Panc1 (cell line): Measurements from ENCODE around the gene KIF27.
"Not testable (repeated sequence)": the region's sequence is repeated elsewhere in the genome, so short reads cannot be mapped to it uniquely, and the experiment has no call there.

Experiments
- CTCF ChIP-seq: fragments of 450-650 bp; IDR thresholded peaks from 2 replicates; pipeline ENCODE4 v1.5.1; 2017; ENCODE audit warnings: mild to moderate bottlenecking
- POLR2AphosphoS5 ChIP-seq: IDR thresholded peaks from 2 replicates; pipeline ENCODE4 v1.6.1; 2012; ENCODE audit warnings: mild to moderate bottlenecking, low read depth, low read length, moderate library complexity
- SIN3A ChIP-seq: IDR thresholded peaks from 2 replicates; pipeline ENCODE4 v1.6.1; 2012; ENCODE audit warnings: low read depth, mild to moderate bottlenecking, low read length, moderate library complexity, borderline replicate concordance; ENCODE audit not compliant: insufficient read depth
- TCF7L2 ChIP-seq: IDR thresholded peaks from 2 replicates; pipeline ENCODE4 v1.6.1; 2011; ENCODE audit warnings: mild to moderate bottlenecking, low read depth, low read length, inconsistent platforms
- TF ChIP-seq, protein P1 (sequence below), 2 experiments: IDR thresholded peaks; 2 replicates each; pipeline ENCODE4 v1.6.1; 2011 to 2012; ENCODE audit warnings: low read depth in 2 of 2, control low read depth in 1 of 2, low read length in 1 of 2, mild to moderate bottlenecking in 1 of 2, moderate library complexity in 1 of 2; ENCODE audit not compliant: insufficient read depth in 1 of 2

GRCh38 chr9:83837070-83837643 is 84.1 kb downstream of the KIF27 start:
- peak; percentile 21; the same call in 1 of the 2 replicates for TF ChIP-seq CTCF
- TF ChIP-seq SIN3A, POLR2AphosphoS5, TCF7L2: not testable (repeated sequence)
- TF ChIP-seq, protein P1, sequence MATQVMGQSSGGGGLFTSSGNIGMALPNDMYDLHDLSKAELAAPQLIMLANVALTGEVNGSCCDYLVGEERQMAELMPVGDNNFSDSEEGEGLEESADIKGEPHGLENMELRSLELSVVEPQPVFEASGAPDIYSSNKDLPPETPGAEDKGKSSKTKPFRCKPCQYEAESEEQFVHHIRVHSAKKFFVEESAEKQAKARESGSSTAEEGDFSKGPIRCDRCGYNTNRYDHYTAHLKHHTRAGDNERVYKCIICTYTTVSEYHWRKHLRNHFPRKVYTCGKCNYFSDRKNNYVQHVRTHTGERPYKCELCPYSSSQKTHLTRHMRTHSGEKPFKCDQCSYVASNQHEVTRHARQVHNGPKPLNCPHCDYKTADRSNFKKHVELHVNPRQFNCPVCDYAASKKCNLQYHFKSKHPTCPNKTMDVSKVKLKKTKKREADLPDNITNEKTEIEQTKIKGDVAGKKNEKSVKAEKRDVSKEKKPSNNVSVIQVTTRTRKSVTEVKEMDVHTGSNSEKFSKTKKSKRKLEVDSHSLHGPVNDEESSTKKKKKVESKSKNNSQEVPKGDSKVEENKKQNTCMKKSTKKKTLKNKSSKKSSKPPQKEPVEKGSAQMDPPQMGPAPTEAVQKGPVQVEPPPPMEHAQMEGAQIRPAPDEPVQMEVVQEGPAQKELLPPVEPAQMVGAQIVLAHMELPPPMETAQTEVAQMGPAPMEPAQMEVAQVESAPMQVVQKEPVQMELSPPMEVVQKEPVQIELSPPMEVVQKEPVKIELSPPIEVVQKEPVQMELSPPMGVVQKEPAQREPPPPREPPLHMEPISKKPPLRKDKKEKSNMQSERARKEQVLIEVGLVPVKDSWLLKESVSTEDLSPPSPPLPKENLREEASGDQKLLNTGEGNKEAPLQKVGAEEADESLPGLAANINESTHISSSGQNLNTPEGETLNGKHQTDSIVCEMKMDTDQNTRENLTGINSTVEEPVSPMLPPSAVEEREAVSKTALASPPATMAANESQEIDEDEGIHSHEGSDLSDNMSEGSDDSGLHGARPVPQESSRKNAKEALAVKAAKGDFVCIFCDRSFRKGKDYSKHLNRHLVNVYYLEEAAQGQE (IDR thresholded peaks at IDR 0.05; ENCODE audit: insufficient read depth in 1 of 2, low read depth in 2 of 2, low read length in 1 of 2) = not testable (repeated sequence)
